ENCODE measurements around the gene PPP1R26. TPM values are rescaled to one million over a fixed set of nuclear protein-coding genes. Genes with fewer than 3 reads are reported as not detected.

Gene PPP1R26
- total and polyA plus RNA-seq, 8 donors: 5.3 to 22.8 (median 12.9) TPM

DNA sequence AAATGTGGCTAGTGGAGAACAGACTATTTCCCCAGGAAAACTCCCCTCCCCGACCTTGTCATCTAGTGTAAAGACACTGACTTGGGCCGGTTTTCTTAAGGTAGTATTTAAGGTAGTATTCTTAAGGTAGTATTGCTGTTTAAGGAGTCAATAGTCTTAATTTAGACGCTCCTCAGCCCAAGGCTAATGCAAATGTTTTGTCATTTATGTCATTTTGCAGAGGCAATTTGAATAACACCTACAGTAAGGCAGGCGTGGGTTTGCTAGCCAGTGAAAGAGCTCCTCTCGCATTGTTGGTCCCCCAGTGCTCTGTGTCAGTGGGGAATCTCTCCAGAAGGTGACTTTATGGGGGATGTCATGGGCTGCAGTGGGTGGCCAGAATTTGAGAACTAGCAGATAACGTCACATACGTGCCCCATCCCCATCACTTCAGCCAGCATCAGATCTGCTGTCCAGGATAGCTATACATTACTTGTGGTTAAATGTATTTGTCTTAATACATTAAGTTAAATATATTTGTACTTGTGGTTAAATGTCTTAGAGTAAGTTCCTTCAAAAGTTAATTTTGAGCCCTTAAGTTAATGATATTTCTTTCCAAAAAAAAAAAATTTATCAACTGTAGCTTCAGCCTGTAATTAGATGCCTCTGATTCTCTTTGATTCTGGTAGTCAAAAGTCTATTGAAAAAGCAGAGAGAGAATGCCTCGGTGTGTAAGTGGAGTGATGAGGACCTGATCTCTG, 2.6 kb downstream of the PPP1R26 start:
- H3K9me3 ChIP-seq: no peaks in the 10 kb centered on the region
- no peak overlapping the region for H3K27ac ChIP-seq
- H3K27me3 ChIP-seq: peaks cover 0 to 4% (median 0%) of the 10 kb centered on the region in 3 donors
- no peak overlapping the region for H3K4me3 ChIP-seq
- intact Hi-C loops (cut with DNase I; ENCODE audit: low total_unique reads): no loop called here
- DNase-seq: no peak
- H3K36me3 ChIP-seq: peaks cover 24 to 41% (median 40%) of the 10 kb centered on the region in 4 donors
- peaks cover 10 to 32% (median 27%) of the 10 kb centered on the region in 4 donors for H3K4me1 ChIP-seq
- TF ChIP-seq POLR2AphosphoS5 (IDR thresholded peaks at IDR 0.05) (no peak), EP300 (IDR thresholded peaks at IDR 0.05) (no peak), POLR2A (IDR thresholded peaks at IDR 0.05) (no peak)
- 71 to 76% (median 73%) methylated on average over 8 of the region's 8 CpGs for WGBS, 5 donors

DNA sequence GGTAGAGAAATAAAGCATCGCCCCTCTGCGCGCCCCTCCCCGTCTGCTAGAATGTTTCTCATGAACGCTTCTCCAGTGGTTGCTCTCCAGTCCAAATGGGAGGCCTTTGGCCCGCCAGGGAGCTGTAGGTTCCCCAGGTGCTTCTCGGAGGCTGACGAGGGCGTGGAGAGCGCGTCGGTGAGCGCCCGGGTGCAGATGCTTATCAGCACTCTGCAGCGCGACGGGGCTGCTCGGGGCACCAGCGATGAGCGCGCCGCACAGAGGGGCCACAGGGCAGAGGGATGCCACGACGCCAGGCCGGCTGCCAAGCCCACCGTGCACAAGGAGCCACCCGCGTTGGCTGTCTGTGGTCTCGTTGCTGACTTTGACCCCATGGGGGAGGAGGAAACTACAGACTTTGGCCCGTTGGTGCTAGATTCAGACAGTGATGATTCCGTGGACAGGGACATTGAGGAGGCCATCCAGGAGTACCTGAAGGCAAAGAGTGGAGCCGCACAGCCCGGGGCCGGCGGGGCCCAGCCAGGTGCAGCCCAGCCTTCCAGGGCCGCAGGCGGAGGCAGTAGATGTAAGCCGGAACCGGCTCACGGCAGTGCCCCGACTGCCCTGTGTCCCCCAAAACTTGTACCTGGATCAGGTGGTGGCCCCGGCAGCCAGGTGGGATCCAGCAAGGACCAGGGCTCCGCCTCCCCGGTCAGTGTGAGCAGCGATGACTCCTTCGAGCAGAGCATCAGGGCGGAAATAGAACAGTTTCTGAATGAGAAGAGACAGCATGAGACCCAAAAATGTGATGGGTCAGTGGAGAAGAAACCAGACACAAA, 5.1 kb downstream of the PPP1R26 start:
- Histone ChIP-seq H3K9me3 (no peaks in the 10 kb centered on the region), H3K4me1 (peaks cover 10 to 20% (median 17%) of the 10 kb centered on the region in 4 donors), H3K27me3 (peaks cover 0 to 4% (median 0%) of the 10 kb centered on the region in 3 donors), H3K36me3 (peaks cover 29 to 66% (median 65%) of the 10 kb centered on the region in 4 donors), H3K27ac (no peak overlapping the region), H3K4me3 (no peak overlapping the region)
- no peak for DNase-seq
- no peak for TF ChIP-seq EP300 (IDR thresholded peaks at IDR 0.05)
- TF ChIP-seq POLR2A (IDR thresholded peaks at IDR 0.05): no peak
- TF ChIP-seq, protein P1, sequence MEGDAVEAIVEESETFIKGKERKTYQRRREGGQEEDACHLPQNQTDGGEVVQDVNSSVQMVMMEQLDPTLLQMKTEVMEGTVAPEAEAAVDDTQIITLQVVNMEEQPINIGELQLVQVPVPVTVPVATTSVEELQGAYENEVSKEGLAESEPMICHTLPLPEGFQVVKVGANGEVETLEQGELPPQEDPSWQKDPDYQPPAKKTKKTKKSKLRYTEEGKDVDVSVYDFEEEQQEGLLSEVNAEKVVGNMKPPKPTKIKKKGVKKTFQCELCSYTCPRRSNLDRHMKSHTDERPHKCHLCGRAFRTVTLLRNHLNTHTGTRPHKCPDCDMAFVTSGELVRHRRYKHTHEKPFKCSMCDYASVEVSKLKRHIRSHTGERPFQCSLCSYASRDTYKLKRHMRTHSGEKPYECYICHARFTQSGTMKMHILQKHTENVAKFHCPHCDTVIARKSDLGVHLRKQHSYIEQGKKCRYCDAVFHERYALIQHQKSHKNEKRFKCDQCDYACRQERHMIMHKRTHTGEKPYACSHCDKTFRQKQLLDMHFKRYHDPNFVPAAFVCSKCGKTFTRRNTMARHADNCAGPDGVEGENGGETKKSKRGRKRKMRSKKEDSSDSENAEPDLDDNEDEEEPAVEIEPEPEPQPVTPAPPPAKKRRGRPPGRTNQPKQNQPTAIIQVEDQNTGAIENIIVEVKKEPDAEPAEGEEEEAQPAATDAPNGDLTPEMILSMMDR (IDR thresholded peaks at IDR 0.05): no peak
- no peak for TF ChIP-seq POLR2AphosphoS5 (IDR thresholded peaks at IDR 0.05)
- intact Hi-C loops (cut with DNase I; ENCODE audit: low total_unique reads): no loop called here
- WGBS, 5 donors: 94 to 97% (median 95%) methylated on average over 35 to 47 of the region's 47 CpGs

DNA sequence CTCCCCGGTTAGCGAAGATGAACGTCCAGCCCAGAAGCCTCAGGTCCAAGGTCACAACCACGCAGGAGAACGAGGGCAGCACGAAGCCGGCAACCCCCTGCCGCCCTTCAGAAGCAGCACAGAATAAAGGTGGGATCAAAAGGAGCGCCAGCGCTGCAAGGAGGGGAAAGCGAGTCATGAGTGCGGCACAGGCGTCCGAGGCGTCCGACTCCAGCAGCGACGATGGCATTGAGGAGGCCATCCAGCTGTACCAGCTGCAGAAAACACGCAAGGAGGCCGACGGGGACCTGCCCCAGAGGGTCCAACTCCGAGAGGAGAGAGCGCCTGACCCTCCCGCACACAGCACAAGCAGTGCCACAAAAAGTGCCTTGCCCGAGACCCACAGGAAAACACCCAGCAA, 5.8 kb downstream of the PPP1R26 start:
- no peak for DNase-seq
- no peak overlapping the region for H3K4me3 ChIP-seq
- peaks cover 29 to 72% (median 70%) of the 10 kb centered on the region in 4 donors for H3K36me3 ChIP-seq
- no peaks in the 10 kb centered on the region for H3K27me3 ChIP-seq
- TF ChIP-seq, protein P1 (IDR thresholded peaks at IDR 0.05): no peak
- no peak for TF ChIP-seq POLR2AphosphoS5 (IDR thresholded peaks at IDR 0.05)
- intact Hi-C loops (cut with DNase I; ENCODE audit: low total_unique reads): no loop called here
- no peaks in the 10 kb centered on the region for H3K9me3 ChIP-seq
- peaks cover 10 to 19% (median 14%) of the 10 kb centered on the region in 4 donors for H3K4me1 ChIP-seq
- WGBS, 5 donors: 86 to 97% (median 94%) methylated on average over 20 to 25 of the region's 25 CpGs
- no peak overlapping the region for H3K27ac ChIP-seq

DNA sequence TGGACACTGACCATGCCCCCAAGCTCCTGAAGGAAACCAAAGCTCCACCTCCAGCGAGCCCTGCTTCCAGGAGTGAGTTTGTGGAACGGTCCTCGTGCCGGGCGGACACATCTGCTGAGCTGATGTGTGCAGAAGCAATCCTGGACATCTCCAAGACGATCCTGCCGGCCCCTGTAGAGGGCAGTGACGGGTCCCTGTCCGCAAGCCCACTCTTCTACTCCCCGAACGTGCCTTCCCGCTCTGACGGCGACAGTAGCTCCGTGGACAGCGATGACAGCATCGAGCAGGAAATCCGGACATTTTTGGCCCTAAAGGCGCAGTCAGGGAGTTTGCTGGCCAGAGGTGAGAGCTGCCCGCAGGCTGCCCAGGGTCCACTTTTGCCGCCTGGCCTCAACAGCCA, 6.2 kb downstream of the PPP1R26 start:
- H3K36me3 ChIP-seq: peaks cover 29 to 75% (median 72%) of the 10 kb centered on the region in 4 donors
- H3K4me3 ChIP-seq: no peak overlapping the region
- H3K4me1 ChIP-seq: peaks cover 6 to 15% (median 9%) of the 10 kb centered on the region in 4 donors
- TF ChIP-seq, protein P1 (IDR thresholded peaks at IDR 0.05): no peak
- TF ChIP-seq POLR2A (IDR thresholded peaks at IDR 0.05) (no peak), EP300 (IDR thresholded peaks at IDR 0.05) (no peak)
- H3K9me3 ChIP-seq: no peaks in the 10 kb centered on the region
- no peak overlapping the region for H3K27ac ChIP-seq
- DNase-seq: no peak
- intact Hi-C loops (cut with DNase I; ENCODE audit: low total_unique reads): no loop called here
- WGBS, 5 donors: 89 to 93% (median 90%) methylated on average over 20 to 21 of the region's 21 CpGs
- H3K27me3 ChIP-seq: no peaks in the 10 kb centered on the region

Measured in stomach (tissue), 9 donors.